ENCODE results near the gene MS4A6E. TPM values are rescaled to one million over a fixed set of nuclear protein-coding genes. Genes with fewer than 3 reads are reported as not detected.
"Not testable (repeated sequence)": the region's sequence is repeated elsewhere in the genome, so short reads cannot be mapped to it uniquely, and the experiment has no call there.

Gene MS4A6E
- total RNA-seq, 1 experiment from 2014 or later: not detected

- H3K27me3 ChIP-seq (ENCODE audit: control insufficient read depth, insufficient read depth, low read length): no peaks in the 10 kb centered on the region
- H3K4me3 ChIP-seq (ENCODE audit: insufficient read depth, low read depth, low read length): no peak overlapping the region
- no peaks in the 10 kb centered on the region for H3K36me3 ChIP-seq (replicated peaks; ENCODE audit: control insufficient read depth, insufficient read depth, low read length)
- DNase-seq: no peak
Observed at GRCh38 chr11:60349990-60350389, 22.9 kb downstream of the MS4A6E start.

GRCh38 chr11:60357771-60358170, 30.7 kb downstream of the MS4A6E start:
- no peak overlapping the region for H3K4me3 ChIP-seq (ENCODE audit: insufficient read depth, low read depth, low read length)
- H3K27me3 ChIP-seq (ENCODE audit: control insufficient read depth, insufficient read depth, low read length): no peaks in the 10 kb centered on the region
- no peak for DNase-seq
- H3K36me3 ChIP-seq (replicated peaks; ENCODE audit: control insufficient read depth, insufficient read depth, low read length): no peaks in the 10 kb centered on the region

GRCh38 chr11:60360621-60361020, 33.6 kb downstream of the MS4A6E start:
- DNase-seq: no peak
- Histone ChIP-seq H3K27me3 (ENCODE audit: control insufficient read depth, insufficient read depth, low read length) (no peaks in the 10 kb centered on the region), H3K36me3 (replicated peaks; ENCODE audit: control insufficient read depth, insufficient read depth, low read length) (no peaks in the 10 kb centered on the region), H3K4me3 (ENCODE audit: insufficient read depth, low read depth, low read length) (no peak overlapping the region)

- Histone ChIP-seq H3K36me3 (replicated peaks; ENCODE audit: control insufficient read depth, insufficient read depth, low read length) (no peaks in the 10 kb centered on the region), H3K4me3 (ENCODE audit: insufficient read depth, low read depth, low read length) (no peak overlapping the region), H3K27me3 (ENCODE audit: control insufficient read depth, insufficient read depth, low read length) (no peaks in the 10 kb centered on the region)
- no peak for DNase-seq
Observed at GRCh38 chr11:60362241-60362640, 35.2 kb downstream of the MS4A6E start.

GRCh38 chr11:60363542-60364470, 36.8 kb downstream of the MS4A6E start:
- peak; percentile 50 for DNase-seq
- Histone ChIP-seq H3K4me3 (ENCODE audit: insufficient read depth, low read depth, low read length) (no peak overlapping the region), H3K27me3 (ENCODE audit: control insufficient read depth, insufficient read depth, low read length) (no peaks in the 10 kb centered on the region), H3K36me3 (replicated peaks; ENCODE audit: control insufficient read depth, insufficient read depth, low read length) (no peaks in the 10 kb centered on the region)

- H3K4me3 ChIP-seq (ENCODE audit: insufficient read depth, low read depth, low read length); H3K27me3 ChIP-seq (ENCODE audit: control insufficient read depth, insufficient read depth, low read length); DNase-seq; H3K36me3 ChIP-seq (replicated peaks; ENCODE audit: control insufficient read depth, insufficient read depth, low read length): not testable (repeated sequence)
Observed at GRCh38 chr11:60366262-60366904, 39.3 kb downstream of the MS4A6E start.

- Histone ChIP-seq H3K27me3 (ENCODE audit: control insufficient read depth, insufficient read depth, low read length) (no peaks in the 10 kb centered on the region), H3K4me3 (ENCODE audit: insufficient read depth, low read depth, low read length) (no peak overlapping the region), H3K36me3 (replicated peaks; ENCODE audit: control insufficient read depth, insufficient read depth, low read length) (no peaks in the 10 kb centered on the region)
- peak; percentile 43 for DNase-seq
Observed at GRCh38 chr11:60367009-60367408, 40.0 kb downstream of the MS4A6E start.

- no peaks in the 10 kb centered on the region for H3K36me3 ChIP-seq (replicated peaks; ENCODE audit: control insufficient read depth, insufficient read depth, low read length)
- no peak for DNase-seq
- H3K27me3 ChIP-seq (ENCODE audit: control insufficient read depth, insufficient read depth, low read length): no peaks in the 10 kb centered on the region
Observed at GRCh38 chr11:60367896-60368295, 40.8 kb downstream of the MS4A6E start.

GRCh38 chr11:60370252-60370810, 43.3 kb downstream of the MS4A6E start:
- DNase-seq: no peak
- Histone ChIP-seq H3K36me3 (replicated peaks; ENCODE audit: control insufficient read depth, insufficient read depth, low read length) (no peaks in the 10 kb centered on the region), H3K27me3 (ENCODE audit: control insufficient read depth, insufficient read depth, low read length) (no peaks in the 10 kb centered on the region), H3K4me3 (ENCODE audit: insufficient read depth, low read depth, low read length) (no peak overlapping the region)

More at GRCh38 chr11:60367896-60368295, 40.8 kb downstream of the MS4A6E start:
- H3K4me3 ChIP-seq (ENCODE audit: insufficient read depth, low read depth, low read length): no peak overlapping the region

- H3K27me3 ChIP-seq (ENCODE audit: control insufficient read depth, insufficient read depth, low read length): no peaks in the 10 kb centered on the region
- DNase-seq: no peak
- H3K4me3 ChIP-seq (ENCODE audit: insufficient read depth, low read depth, low read length): no peak overlapping the region
- no peaks in the 10 kb centered on the region for H3K36me3 ChIP-seq (replicated peaks; ENCODE audit: control insufficient read depth, insufficient read depth, low read length)
Observed at GRCh38 chr11:60370811-60371298, 43.8 kb downstream of the MS4A6E start.

- no peaks in the 10 kb centered on the region for H3K36me3 ChIP-seq (replicated peaks; ENCODE audit: control insufficient read depth, insufficient read depth, low read length)
- H3K27me3 ChIP-seq (ENCODE audit: control insufficient read depth, insufficient read depth, low read length): no peaks in the 10 kb centered on the region
- no peak overlapping the region for H3K4me3 ChIP-seq (ENCODE audit: insufficient read depth, low read depth, low read length)
- no peak for DNase-seq
Observed at GRCh38 chr11:60371386-60371785, 44.3 kb downstream of the MS4A6E start.

- no peak for DNase-seq
- Histone ChIP-seq H3K27me3 (ENCODE audit: control insufficient read depth, insufficient read depth, low read length) (no peaks in the 10 kb centered on the region), H3K4me3 (ENCODE audit: insufficient read depth, low read depth, low read length) (no peak overlapping the region), H3K36me3 (replicated peaks; ENCODE audit: control insufficient read depth, insufficient read depth, low read length) (no peaks in the 10 kb centered on the region)
Observed at GRCh38 chr11:60371854-60372253, 44.8 kb downstream of the MS4A6E start.

GRCh38 chr11:60372767-60373166, 45.7 kb downstream of the MS4A6E start:
- Histone ChIP-seq H3K36me3 (replicated peaks; ENCODE audit: control insufficient read depth, insufficient read depth, low read length) (no peaks in the 10 kb centered on the region), H3K4me3 (ENCODE audit: insufficient read depth, low read depth, low read length) (no peak overlapping the region), H3K27me3 (ENCODE audit: control insufficient read depth, insufficient read depth, low read length) (no peaks in the 10 kb centered on the region)
- no peak for DNase-seq

GRCh38 chr11:60375316-60375715, 48.3 kb downstream of the MS4A6E start:
- Histone ChIP-seq H3K36me3 (replicated peaks; ENCODE audit: control insufficient read depth, insufficient read depth, low read length) (no peaks in the 10 kb centered on the region), H3K4me3 (ENCODE audit: insufficient read depth, low read depth, low read length) (no peak overlapping the region), H3K27me3 (ENCODE audit: control insufficient read depth, insufficient read depth, low read length) (no peaks in the 10 kb centered on the region)
- DNase-seq: no peak

- H3K36me3 ChIP-seq (replicated peaks; ENCODE audit: control insufficient read depth, insufficient read depth, low read length): no peaks in the 10 kb centered on the region
- DNase-seq: no peak
- H3K27me3 ChIP-seq (ENCODE audit: control insufficient read depth, insufficient read depth, low read length): no peaks in the 10 kb centered on the region
- no peak overlapping the region for H3K4me3 ChIP-seq (ENCODE audit: insufficient read depth, low read depth, low read length)
Observed at GRCh38 chr11:60376601-60377000, 49.5 kb downstream of the MS4A6E start.
